Activated T-helper 1 cell treated with anti-CD3 and anti-CD28 coated beads, Interleukin-2, amount 50 U/mL, for 16 hours (primary cell): ENCODE measurements around the gene DDX54.

Source experiments
- DNase-seq, 2 donors: peaks; one replicate each; pipeline ENCODE4 v3.0.0-alpha.2; 2020; ENCODE audit warnings: low read depth in 1 of 2, low spot score in 1 of 2

DDX54 gene, protein sequence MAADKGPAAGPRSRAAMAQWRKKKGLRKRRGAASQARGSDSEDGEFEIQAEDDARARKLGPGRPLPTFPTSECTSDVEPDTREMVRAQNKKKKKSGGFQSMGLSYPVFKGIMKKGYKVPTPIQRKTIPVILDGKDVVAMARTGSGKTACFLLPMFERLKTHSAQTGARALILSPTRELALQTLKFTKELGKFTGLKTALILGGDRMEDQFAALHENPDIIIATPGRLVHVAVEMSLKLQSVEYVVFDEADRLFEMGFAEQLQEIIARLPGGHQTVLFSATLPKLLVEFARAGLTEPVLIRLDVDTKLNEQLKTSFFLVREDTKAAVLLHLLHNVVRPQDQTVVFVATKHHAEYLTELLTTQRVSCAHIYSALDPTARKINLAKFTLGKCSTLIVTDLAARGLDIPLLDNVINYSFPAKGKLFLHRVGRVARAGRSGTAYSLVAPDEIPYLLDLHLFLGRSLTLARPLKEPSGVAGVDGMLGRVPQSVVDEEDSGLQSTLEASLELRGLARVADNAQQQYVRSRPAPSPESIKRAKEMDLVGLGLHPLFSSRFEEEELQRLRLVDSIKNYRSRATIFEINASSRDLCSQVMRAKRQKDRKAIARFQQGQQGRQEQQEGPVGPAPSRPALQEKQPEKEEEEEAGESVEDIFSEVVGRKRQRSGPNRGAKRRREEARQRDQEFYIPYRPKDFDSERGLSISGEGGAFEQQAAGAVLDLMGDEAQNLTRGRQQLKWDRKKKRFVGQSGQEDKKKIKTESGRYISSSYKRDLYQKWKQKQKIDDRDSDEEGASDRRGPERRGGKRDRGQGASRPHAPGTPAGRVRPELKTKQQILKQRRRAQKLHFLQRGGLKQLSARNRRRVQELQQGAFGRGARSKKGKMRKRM

DNA sequence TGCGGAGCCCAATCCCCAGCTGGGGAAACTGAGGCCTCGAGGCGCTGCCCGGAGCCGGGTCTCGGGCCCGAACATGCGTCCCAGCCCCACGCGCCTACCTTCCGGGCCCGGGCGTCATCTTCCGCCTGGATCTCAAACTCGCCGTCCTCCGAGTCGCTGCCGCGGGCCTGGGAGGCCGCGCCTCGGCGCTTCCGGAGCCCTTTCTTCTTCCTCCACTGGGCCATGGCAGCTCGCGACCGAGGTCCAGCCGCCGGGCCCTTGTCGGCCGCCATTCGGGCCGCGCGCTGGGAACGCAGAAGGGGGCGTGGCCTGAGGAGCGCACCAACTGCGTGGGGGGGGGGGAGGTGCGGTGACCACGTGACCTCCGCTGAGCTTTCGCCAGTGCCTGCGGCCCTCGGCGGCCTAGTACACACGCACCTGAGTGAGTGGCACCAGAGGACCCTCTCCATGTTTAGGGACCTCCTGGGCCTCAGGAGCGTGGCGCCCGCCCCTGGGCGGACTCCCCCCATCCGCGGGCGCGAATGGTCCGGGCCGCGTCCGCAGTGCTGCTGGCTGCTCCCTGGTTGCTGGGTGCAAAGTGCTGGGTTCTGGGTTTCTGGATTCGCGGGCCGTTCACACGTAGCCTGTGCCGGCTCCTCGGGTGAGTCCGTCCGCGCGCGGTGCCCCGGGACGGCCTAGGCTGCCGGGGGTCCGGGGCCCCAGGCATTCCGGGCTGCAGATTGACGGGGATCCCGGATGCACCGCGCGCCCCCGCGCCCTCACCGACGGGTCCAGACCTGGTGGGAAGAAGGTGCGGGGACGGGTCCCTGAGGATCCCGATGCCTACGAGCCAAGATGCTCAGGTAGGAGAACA is at the start of gene DDX54, which contains the start of gene RITA1:
Gene DDX54 (minus strand): TSS at position 299 of the 853 bp plus-strand sequence. CDS start 27 bp downstream, at position 272.
Gene RITA1 (plus strand): TSS at position 542 of the 853 bp plus-strand sequence. CDS start 1,026 bp downstream, outside the sequence.
- DNase-seq: peak; percentile 72 to 73

DNA sequence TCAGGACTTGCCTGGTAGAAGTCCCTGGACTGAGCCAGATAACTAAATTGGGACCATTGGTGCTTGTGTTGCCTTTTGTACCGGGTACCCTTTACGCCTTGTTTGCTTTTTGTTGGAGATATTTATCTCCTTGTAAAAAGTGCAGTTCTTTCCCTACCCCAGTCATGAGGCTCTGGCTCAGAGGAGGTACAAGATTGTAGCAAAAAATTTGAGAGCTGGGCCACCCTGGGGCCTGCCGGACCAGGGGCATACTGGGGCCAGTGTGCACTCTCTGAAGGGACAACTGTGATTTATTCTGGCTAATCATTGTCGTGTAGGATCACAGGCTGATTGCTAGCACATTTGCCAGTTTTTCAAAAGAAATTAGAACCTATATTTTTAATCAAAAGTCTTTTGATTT is 49.2 kb upstream of the DDX54 start:
- DNase-seq: no peak

DNA sequence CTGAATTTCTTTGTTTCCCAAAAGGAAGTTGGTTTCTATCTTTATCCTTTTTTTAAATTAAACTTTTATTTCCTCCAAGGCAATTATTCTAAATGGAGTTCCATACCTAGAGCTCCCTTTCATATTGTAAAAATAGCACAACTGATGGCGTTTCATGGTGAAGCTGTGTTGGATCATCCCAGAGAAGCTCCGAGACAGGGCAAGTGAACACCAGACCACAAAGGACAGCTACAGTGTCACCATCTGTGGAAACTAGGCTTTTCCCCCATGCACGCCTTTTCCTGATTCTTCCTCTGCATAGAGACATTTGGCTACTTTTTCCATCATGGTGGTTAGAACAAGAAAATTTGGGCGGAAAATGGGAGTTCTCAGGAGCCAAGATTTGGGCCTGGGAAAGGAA is 48.7 kb upstream of the DDX54 start:
- DNase-seq: no peak

DNA sequence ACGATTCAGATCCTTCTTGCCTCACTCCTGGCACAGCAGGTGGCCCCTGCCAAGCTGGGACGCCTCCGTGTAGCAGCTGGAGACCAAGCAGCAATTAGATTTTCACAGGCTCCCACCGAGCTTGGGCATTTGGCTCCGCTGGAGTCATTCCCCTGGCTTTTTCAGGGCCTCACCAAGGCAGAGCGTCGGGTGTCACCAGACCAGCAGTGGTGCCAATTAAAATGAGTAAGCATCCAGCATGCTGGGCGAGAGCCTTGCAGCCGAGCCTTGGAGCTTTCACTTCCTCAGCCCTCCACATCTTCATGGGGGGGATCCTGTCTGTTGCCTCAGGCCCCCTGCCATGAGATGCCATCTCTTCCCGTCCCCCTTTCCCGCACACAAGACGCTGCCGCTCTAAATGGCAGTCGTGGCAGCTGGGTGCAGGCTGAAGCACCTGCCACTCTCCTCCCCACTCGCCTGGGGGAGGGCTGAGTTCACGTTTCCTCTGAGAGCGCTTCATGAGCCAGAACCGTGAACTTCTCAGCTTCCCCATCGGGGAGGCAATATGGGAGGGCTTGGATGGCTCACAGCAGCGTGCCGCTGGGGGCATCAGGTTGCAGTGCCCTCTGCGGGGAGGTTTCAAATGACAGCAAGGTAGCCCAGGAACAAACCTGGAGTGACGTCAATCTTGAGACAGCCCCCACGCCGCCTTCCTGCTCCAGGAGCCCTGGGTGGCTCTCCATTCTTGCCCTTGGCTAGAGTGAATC is 47.7 kb upstream of the DDX54 start:
- DNase-seq: peak; percentile 23 to 31

DNA sequence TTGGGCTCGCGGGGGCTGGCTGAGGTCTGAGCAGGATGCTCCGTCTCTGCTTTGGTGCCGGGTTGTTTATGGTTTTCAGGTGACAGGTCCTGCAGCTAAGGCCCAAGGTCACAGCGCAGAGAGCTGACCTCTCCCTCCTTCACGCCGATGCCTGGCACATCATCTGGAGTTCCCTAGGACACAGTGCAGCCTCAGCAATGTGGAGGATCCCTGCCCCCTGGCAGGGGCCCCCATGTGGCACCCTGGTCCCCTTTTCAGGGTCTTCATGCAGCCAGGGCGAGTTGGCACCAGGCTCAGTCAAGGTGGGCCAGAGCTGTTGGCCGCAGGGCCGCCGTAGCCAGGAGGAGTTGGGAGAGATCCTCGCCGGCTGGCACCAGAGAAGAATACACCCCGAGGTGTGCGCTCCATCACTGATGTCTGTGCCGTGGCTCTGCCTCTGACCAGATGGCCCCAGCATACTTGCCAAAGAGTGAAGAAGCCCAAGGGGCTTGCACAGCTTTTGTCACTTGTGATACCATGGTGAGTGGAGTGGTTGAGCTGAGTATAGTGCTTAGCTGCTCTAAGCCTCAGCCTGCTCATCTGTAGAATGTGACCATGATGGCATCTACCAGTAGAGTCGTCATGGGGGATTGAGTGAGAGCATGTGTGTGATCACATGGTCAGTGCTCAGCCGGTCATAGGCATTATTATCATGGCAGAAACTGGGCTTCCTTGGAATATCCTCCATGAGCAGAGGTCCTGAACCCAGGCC is 47.0 kb upstream of the DDX54 start:
- no peak for DNase-seq

DNA sequence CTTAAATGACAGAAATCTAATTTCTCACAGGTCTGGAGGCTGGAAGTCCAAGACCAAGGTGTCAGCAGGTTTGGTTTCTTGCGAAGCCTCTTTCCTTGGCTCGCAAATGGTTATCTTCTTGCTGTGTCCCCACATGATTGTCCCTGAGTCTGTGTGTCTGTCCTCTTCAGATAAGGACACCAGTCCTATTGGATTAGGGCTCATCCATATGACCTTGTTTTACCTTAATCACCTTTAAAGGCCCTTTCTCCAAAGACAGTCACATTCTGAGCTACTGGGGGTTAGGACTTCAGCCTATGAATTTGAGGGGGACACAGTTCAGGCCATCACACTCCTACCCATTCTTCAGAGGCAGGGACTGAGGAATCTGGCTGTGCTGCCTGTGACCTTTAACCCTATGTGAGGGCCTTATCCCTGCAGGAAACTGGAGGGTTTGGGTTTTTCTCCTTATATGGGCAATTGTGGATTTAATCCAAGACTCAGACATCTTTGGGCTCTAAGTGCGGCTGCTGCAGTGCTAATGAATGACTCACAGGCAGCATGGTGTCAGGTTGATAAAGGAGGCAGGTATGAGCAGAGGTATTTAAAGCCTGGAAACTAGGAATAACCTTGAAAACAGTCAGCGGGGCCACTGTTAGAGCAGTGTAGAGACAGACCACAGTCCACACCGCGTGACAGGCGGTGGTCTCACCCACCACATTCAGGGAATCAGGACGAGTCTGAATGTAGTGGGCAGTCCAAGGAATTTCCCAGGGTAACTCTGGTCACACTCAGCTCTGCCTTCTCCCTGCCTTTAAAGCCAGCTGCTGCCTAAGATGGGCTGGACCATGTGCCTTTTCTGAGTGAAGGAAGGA is 46.2 kb upstream of the DDX54 start:
- no peak for DNase-seq

DNA sequence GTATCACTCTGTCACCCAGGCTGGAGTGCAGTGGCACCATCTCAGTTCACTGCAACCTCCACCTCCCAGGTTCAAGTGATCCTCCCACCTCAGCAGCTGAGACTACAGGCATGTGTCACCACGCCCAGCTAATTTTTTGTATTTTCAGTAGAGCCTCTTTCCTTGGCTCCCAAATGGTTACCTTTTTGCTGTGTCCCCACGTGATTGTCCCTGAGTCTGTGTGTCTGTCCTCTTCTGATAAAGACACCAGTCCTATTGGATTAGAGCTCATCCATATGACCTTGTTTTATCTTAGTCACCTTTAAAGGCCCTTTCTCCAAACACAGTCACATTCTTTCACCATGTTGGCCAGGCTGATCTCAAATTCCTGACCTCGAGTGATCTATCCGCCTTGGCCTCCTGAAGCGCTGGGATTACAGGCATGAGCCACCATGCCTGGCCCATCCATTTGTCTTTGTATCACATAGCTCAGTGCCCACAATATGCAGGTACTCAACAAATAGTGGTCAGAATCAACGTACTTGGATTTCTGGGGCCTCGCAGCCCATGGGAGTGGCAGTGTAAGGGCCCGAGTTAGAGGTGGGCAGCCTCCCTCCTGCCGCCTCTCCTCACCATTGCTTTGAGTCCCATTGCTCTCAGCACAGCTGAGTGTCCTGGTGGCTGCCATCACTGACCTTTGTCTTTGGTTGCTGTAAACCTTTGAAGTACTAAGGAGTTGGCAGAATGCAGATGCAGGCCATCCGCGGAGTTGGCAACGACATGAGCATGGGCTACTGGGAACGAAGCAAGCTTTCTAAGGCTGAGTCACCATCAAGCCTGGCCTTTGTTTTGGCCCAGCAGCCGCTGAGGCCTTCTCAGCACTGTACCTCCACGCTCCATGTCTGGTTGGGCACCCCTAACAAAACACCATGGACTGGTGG is 45.3 kb upstream of the DDX54 start:
- DNase-seq: no peak

DNA sequence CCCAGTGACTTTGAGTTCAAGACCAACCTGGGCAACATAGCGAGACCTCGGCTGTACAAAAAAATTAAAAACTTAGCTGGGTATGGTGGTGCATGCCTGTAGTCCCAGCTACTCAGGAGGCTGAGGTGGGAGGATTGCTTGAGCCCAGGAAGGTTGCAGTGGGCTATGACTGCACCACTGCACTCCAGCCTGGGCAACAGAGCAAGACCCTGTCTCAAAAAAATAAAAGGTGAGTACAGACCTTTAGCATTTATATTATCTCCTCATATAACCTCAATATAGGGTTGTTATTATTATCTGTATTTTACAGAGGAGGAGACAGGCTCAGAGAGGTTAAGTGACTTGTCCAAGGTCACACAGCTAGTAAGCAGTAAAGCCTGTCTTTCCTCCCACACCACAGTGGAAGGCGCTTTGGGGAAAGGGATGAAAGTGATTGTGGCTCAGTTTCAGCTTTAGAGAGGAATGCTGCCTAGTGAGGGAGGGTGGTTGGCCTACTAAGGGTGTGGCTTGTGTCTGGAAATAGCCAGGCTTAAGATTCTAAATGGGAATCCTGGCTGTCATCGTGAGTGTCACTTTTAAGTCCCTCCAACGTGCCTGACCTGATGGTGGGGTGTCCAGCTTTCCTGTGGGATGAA is 43.2 kb upstream of the DDX54 start:
- DNase-seq: no peak

DNA sequence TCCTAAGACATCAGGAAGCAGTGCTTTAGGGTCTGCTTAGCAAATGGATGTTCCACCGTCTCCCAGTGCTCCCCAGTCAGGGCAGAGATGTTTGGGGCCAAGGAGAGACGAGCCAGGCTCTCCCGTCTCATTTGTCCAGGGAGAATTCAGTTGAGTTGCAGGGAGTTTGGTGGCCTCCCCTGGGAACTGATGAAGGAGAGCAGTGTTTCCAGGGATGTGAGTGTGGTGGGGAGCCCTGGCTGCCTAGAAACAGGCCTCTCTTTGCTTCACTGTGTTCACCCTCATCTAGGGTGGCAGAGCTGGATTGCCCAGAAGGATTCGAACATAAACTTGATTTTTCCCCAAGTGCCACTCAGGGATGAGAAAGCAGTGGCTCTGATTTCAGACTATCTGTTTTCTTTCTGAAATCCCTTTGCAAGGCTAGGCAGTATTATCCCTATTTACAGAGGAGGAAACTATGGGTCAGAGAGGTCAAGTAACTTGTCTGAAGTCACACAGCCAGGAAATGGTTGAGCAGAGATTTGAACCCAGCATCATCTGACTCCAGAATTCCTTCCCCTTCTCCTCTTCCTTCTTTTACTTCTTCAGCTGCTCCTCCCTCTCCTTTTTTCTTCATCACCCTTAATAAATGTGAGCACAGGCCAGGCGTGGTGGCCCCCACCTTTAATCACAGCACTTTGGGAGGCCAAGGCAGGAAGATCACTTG is 42.6 kb upstream of the DDX54 start:
- no peak for DNase-seq

DNA sequence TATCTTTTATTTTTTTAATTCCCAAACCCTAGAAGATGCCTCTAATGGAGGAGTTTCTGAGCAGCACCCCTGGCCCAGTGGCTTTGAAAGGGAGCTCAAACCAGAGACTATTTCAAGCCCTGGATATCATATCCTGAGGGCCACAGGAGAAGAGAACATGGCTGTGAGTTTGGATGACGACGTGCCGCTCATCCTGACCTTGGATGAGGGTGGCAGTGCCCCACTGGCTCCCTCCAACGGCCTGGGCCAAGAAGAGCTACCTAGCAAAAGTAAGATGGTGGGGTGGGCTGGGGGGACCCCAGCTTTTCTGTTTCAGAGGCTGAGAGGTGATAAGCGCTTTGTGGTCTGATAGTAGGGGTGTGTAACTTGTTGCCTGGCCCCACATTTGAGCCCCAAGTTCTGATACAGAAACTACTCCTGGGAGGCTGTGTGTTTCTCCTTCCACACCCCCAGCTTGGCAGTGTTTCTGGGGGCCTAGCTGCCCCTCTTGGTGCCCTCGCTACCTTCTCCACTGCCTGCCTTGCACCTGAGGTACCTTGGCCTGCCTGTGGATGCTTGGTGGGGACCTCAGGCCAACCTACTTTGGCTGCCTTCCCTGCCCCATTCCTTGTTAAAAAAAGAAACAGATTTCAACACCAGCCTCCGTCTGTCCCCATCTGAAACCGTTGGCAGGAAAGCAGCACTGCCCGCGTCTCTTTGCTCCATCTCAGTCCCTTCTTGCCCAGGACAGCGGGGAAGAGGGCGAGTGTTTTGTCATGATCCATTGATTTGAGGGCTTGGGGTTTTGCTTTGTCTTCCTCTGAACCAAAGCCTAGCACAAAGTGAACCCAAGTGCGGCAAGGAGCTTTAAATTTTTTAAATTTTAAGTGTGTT is 41.7 kb upstream of the DDX54 start:
- no peak for DNase-seq

DNA sequence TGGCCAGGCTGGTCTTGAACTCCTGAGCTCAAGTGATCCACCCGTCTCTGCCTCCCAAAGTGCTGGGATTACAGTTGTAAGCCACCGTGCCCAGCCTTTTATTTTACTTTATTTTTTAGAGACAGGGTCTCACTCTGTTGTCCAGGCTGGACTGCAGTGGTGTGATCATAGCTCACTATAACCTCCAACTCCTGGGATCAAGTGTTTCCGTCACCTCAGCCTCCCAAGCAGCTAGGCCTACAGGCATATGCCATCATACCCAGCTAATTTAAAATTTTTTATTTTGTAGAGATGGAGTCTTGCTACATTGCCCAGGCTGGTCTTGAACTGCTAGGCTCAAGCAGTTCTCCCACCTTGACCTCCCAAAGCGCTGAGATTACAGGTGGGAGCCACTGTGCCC is 39.7 kb upstream of the DDX54 start:
- DNase-seq: no peak

DNA sequence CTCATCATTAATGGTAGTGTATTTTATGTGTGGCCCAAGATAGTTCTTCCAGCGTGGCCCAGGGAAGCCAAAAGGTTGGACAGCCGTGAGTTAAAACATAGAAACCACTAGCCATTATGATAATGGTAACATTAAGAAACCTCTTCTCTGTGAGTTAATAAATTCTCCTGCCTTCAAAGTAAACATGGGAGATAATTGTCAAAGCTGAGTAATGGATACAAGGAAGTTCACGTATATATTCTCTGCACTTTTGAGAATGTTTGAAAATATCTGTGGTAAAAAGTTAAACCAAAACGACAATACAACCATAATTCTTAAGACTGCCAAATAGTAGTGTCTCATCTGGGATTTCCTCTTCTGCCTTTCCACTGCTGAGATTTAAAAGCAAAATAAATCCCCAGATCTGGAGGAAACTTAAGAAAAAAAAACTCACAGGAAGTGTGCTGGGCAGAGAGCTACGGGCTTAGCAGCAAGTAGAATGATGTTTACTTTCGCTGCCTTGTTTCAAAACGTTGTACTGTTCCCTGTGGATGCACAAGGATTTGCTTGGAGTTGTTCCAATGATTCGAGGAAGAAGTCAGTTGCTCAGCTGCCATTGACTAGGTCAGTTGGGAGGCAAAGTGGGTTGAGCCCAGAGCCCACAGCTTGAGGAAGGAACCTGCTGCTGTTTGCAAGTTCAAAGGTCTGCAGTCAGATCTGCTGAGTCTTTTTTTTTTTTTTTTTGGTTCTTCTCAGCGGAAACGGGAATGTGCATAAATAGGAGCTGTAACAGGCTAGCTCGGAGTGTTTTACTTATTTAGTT is 37.7 kb upstream of the DDX54 start:
- no peak for DNase-seq

DNA sequence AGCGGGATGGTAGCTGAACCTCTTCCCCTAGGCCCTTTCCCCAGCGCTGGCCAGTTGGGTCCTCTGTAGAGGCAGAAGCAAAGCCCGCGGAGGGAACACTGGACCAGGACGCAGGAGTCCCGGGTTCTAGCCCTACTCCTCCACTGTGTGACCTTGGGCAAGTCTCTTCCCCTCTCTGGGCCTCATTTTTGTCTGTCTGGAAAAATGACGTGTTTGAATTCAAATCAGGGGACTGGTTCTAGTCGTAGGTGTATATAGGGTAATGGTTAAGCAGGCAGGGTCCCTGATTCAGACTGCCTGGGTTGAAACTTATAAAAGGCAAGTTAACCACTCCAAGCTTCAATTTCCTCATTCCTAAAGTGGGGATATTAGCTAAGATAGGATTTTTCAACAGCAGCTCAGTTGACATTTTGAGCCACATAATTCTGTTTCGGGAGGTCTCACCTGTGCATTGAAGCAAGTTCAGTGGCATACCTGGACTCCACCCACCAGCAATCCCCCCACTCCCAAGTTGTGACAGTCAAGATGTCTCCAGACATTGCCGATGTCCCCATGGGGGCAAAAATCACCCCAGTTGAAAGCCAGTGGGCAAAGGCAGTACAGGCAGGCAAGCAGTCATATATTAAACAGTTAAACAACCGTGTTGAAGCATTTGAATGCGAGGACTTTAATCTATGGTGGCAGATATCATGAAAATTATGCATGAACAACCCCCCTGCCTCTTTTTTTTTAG is 36.9 kb upstream of the DDX54 start:
- DNase-seq: no peak
